ENCODE results near the gene COG3.

COG3 gene

GRCh38 chr13:45540864-45541263, 76.1 kb downstream of the COG3 start:
- Histone ChIP-seq H3K27ac (ENCODE audit: low read depth, low read length) (no peak overlapping the region), H3K9me3 (ENCODE audit: control insufficient read depth in 5 of 5, low read length in 5 of 5) (no peaks in the 10 kb centered on the region), H3K4me1 (ENCODE audit: control insufficient read depth in 5 of 5, insufficient read depth in 5 of 5, low read length in 5 of 5) (no peaks in the 10 kb centered on the region), H3K4me3 (ENCODE audit: low read depth in 1 of 5, low read length in 5 of 5) (no peak overlapping the region), H3K36me3 (ENCODE audit: control insufficient read depth in 5 of 5, insufficient read depth in 5 of 5, low read length in 5 of 5) (peaks cover 4 to 11% (median 5%) of the 10 kb centered on the region in 5 donors), H3K27me3 (ENCODE audit: control insufficient read depth in 5 of 5, insufficient read depth in 4 of 5, low read length in 5 of 5) (no peaks in the 10 kb centered on the region), H3K9ac (ENCODE audit: low read length in 5 of 5) (no peak overlapping the region)

- no peak overlapping the region for H3K4me3 ChIP-seq (ENCODE audit: low read depth in 1 of 5, low read length in 5 of 5)
- H3K36me3 ChIP-seq (ENCODE audit: control insufficient read depth in 5 of 5, insufficient read depth in 5 of 5, low read length in 5 of 5): peaks cover 0 to 3% (median 2%) of the 10 kb centered on the region in 5 donors
- no peak overlapping the region for H3K9ac ChIP-seq (ENCODE audit: low read length in 5 of 5)
- no peaks in the 10 kb centered on the region for H3K9me3 ChIP-seq (ENCODE audit: control insufficient read depth in 5 of 5, low read length in 5 of 5)
- H3K27ac ChIP-seq (ENCODE audit: low read depth, low read length): no peak overlapping the region
- H3K4me1 ChIP-seq (ENCODE audit: control insufficient read depth in 5 of 5, insufficient read depth in 5 of 5, low read length in 5 of 5): no peaks in the 10 kb centered on the region
- H3K27me3 ChIP-seq (ENCODE audit: control insufficient read depth in 5 of 5, insufficient read depth in 4 of 5, low read length in 5 of 5): no peaks in the 10 kb centered on the region
Observed at GRCh38 chr13:45541806-45542205, 77.1 kb downstream of the COG3 start.

- H3K9me3 ChIP-seq (ENCODE audit: control insufficient read depth in 5 of 5, low read length in 5 of 5): no peaks in the 10 kb centered on the region
- no peak overlapping the region for H3K4me3 ChIP-seq (ENCODE audit: low read depth in 1 of 5, low read length in 5 of 5)
- no peak overlapping the region for H3K27ac ChIP-seq (ENCODE audit: low read depth, low read length)
- H3K36me3 ChIP-seq (ENCODE audit: control insufficient read depth in 5 of 5, insufficient read depth in 5 of 5, low read length in 5 of 5): peaks cover 0 to 3% (median 0%) of the 10 kb centered on the region in 5 donors
- H3K9ac ChIP-seq (ENCODE audit: low read length in 5 of 5): no peak overlapping the region
- no peaks in the 10 kb centered on the region for H3K4me1 ChIP-seq (ENCODE audit: control insufficient read depth in 5 of 5, insufficient read depth in 5 of 5, low read length in 5 of 5)
- H3K27me3 ChIP-seq (ENCODE audit: control insufficient read depth in 5 of 5, insufficient read depth in 4 of 5, low read length in 5 of 5): peaks cover 0 to 2% (median 0%) of the 10 kb centered on the region in 5 donors
Observed at GRCh38 chr13:45542391-45542790, 77.7 kb downstream of the COG3 start.

GRCh38 chr13:45542878-45543277, 78.1 kb downstream of the COG3 start:
- Histone ChIP-seq H3K27me3 (ENCODE audit: control insufficient read depth in 5 of 5, insufficient read depth in 4 of 5, low read length in 5 of 5) (peaks cover 0 to 7% (median 0%) of the 10 kb centered on the region in 5 donors), H3K4me1 (ENCODE audit: control insufficient read depth in 5 of 5, insufficient read depth in 5 of 5, low read length in 5 of 5) (no peaks in the 10 kb centered on the region), H3K36me3 (ENCODE audit: control insufficient read depth in 5 of 5, insufficient read depth in 5 of 5, low read length in 5 of 5) (peaks cover 0 to 3% (median 0%) of the 10 kb centered on the region in 5 donors), H3K4me3 (ENCODE audit: low read depth in 1 of 5, low read length in 5 of 5) (no peak overlapping the region), H3K9ac (ENCODE audit: low read length in 5 of 5) (no peak overlapping the region), H3K27ac (ENCODE audit: low read depth, low read length) (no peak overlapping the region), H3K9me3 (ENCODE audit: control insufficient read depth in 5 of 5, low read length in 5 of 5) (no peaks in the 10 kb centered on the region)

- no peaks in the 10 kb centered on the region for H3K36me3 ChIP-seq (ENCODE audit: control insufficient read depth in 5 of 5, insufficient read depth in 5 of 5, low read length in 5 of 5)
- H3K9ac ChIP-seq (ENCODE audit: low read length in 5 of 5): no peak overlapping the region
- no peak overlapping the region for H3K4me3 ChIP-seq (ENCODE audit: low read depth in 1 of 5, low read length in 5 of 5)
- H3K4me1 ChIP-seq (ENCODE audit: control insufficient read depth in 5 of 5, insufficient read depth in 5 of 5, low read length in 5 of 5): no peaks in the 10 kb centered on the region
- H3K27ac ChIP-seq (ENCODE audit: low read depth, low read length): no peak overlapping the region
- no peaks in the 10 kb centered on the region for H3K9me3 ChIP-seq (ENCODE audit: control insufficient read depth in 5 of 5, low read length in 5 of 5)
- peaks cover 0 to 10% (median 2%) of the 10 kb centered on the region in 5 donors for H3K27me3 ChIP-seq (ENCODE audit: control insufficient read depth in 5 of 5, insufficient read depth in 4 of 5, low read length in 5 of 5)
Observed at GRCh38 chr13:45544520-45544919, 79.8 kb downstream of the COG3 start.

- Histone ChIP-seq H3K4me3 (ENCODE audit: low read depth in 1 of 5, low read length in 5 of 5) (no peak overlapping the region), H3K36me3 (ENCODE audit: control insufficient read depth in 5 of 5, insufficient read depth in 5 of 5, low read length in 5 of 5) (no peaks in the 10 kb centered on the region), H3K27ac (ENCODE audit: low read depth, low read length) (no peak overlapping the region), H3K27me3 (ENCODE audit: control insufficient read depth in 5 of 5, insufficient read depth in 4 of 5, low read length in 5 of 5) (peaks cover 0 to 10% (median 2%) of the 10 kb centered on the region in 5 donors), H3K4me1 (ENCODE audit: control insufficient read depth in 5 of 5, insufficient read depth in 5 of 5, low read length in 5 of 5) (no peaks in the 10 kb centered on the region), H3K9me3 (ENCODE audit: control insufficient read depth in 5 of 5, low read length in 5 of 5) (no peaks in the 10 kb centered on the region), H3K9ac (ENCODE audit: low read length in 5 of 5) (no peak overlapping the region)
Observed at GRCh38 chr13:45545686-45546409, 81.1 kb downstream of the COG3 start.

GRCh38 chr13:45546410-45546765, 81.6 kb downstream of the COG3 start:
- Histone ChIP-seq H3K4me1 (ENCODE audit: control insufficient read depth in 5 of 5, insufficient read depth in 5 of 5, low read length in 5 of 5) (no peaks in the 10 kb centered on the region), H3K36me3 (ENCODE audit: control insufficient read depth in 5 of 5, insufficient read depth in 5 of 5, low read length in 5 of 5) (no peaks in the 10 kb centered on the region), H3K4me3 (ENCODE audit: low read depth in 1 of 5, low read length in 5 of 5) (no peak overlapping the region), H3K9me3 (ENCODE audit: control insufficient read depth in 5 of 5, low read length in 5 of 5) (no peaks in the 10 kb centered on the region), H3K27me3 (ENCODE audit: control insufficient read depth in 5 of 5, insufficient read depth in 4 of 5, low read length in 5 of 5) (peaks cover 0 to 10% (median 2%) of the 10 kb centered on the region in 5 donors), H3K9ac (ENCODE audit: low read length in 5 of 5) (no peak overlapping the region), H3K27ac (ENCODE audit: low read depth, low read length) (no peak overlapping the region)

- H3K36me3 ChIP-seq (ENCODE audit: control insufficient read depth in 5 of 5, insufficient read depth in 5 of 5, low read length in 5 of 5): no peaks in the 10 kb centered on the region
Observed at GRCh38 chr13:45548281-45548680, 83.5 kb downstream of the COG3 start.

GRCh38 chr13:45554604-45555109, 89.9 kb downstream of the COG3 start:
- Histone ChIP-seq H3K9me3 (ENCODE audit: control insufficient read depth in 5 of 5, low read length in 5 of 5) (peaks cover 0 to 3% (median 0%) of the 10 kb centered on the region in 5 donors), H3K27ac (ENCODE audit: low read depth, low read length) (no peak overlapping the region)

More at GRCh38 chr13:45548281-45548680, 83.5 kb downstream of the COG3 start:
- H3K4me3 ChIP-seq (ENCODE audit: low read depth in 1 of 5, low read length in 5 of 5): no peak overlapping the region
- H3K9me3 ChIP-seq (ENCODE audit: control insufficient read depth in 5 of 5, low read length in 5 of 5): no peaks in the 10 kb centered on the region
- H3K27me3 ChIP-seq (ENCODE audit: control insufficient read depth in 5 of 5, insufficient read depth in 4 of 5, low read length in 5 of 5): peaks cover 0 to 10% (median 2%) of the 10 kb centered on the region in 5 donors
- H3K9ac ChIP-seq (ENCODE audit: low read length in 5 of 5): no peak overlapping the region
- H3K27ac ChIP-seq (ENCODE audit: low read depth, low read length): no peak overlapping the region
- no peaks in the 10 kb centered on the region for H3K4me1 ChIP-seq (ENCODE audit: control insufficient read depth in 5 of 5, insufficient read depth in 5 of 5, low read length in 5 of 5)

GRCh38 chr13:45564133-45564776, 99.5 kb downstream of the COG3 start:
- H3K27me3 ChIP-seq (ENCODE audit: control insufficient read depth in 5 of 5, insufficient read depth in 4 of 5, low read length in 5 of 5): no peaks in the 10 kb centered on the region
- H3K4me3 ChIP-seq (ENCODE audit: low read depth in 1 of 5, low read length in 5 of 5): no peak overlapping the region
- no peak overlapping the region for H3K27ac ChIP-seq (ENCODE audit: low read depth, low read length)
- H3K36me3 ChIP-seq (ENCODE audit: control insufficient read depth in 5 of 5, insufficient read depth in 5 of 5, low read length in 5 of 5): no peaks in the 10 kb centered on the region
- H3K9ac ChIP-seq (ENCODE audit: low read length in 5 of 5): no peak overlapping the region
- H3K9me3 ChIP-seq (ENCODE audit: control insufficient read depth in 5 of 5, low read length in 5 of 5): no peaks in the 10 kb centered on the region
- H3K4me1 ChIP-seq (ENCODE audit: control insufficient read depth in 5 of 5, insufficient read depth in 5 of 5, low read length in 5 of 5): no peaks in the 10 kb centered on the region

More at GRCh38 chr13:45554604-45555109, 89.9 kb downstream of the COG3 start:
- Histone ChIP-seq H3K4me1 (ENCODE audit: control insufficient read depth in 5 of 5, insufficient read depth in 5 of 5, low read length in 5 of 5) (no peaks in the 10 kb centered on the region), H3K4me3 (ENCODE audit: low read depth in 1 of 5, low read length in 5 of 5) (no peak overlapping the region), H3K36me3 (ENCODE audit: control insufficient read depth in 5 of 5, insufficient read depth in 5 of 5, low read length in 5 of 5) (no peaks in the 10 kb centered on the region), H3K27me3 (ENCODE audit: control insufficient read depth in 5 of 5, insufficient read depth in 4 of 5, low read length in 5 of 5) (no peaks in the 10 kb centered on the region), H3K9ac (ENCODE audit: low read length in 5 of 5) (no peak overlapping the region)

Measured in subcutaneous abdominal adipose tissue (tissue), 5 donors.